CD4-positive, alpha-beta T cell (primary cell): ENCODE data around the gene MTHFS. TPM values are rescaled to one million over a fixed set of nuclear protein-coding genes. Genes with fewer than 3 reads are reported as not detected.

Source experiments
- ATAC-seq: fragments of 200-7000 bp; cut with Tn5 transposase; one replicate; pipeline ENCODE4 v1.10.0; 2022; ENCODE audit warnings: mild to moderate bottlenecking; ENCODE audit not compliant: poor library complexity
- CTCF ChIA-PET: fragments of 350-600 bp; sonication (Branson Sonifier 250); formaldehyde crosslinking; loops from one replicate; lab custom pipeline; 2021; ENCODE audit warnings: antibody characterized with exemption, inconsistent platforms; lab: Charles Lee
- POLR2A ChIA-PET: fragments of 350-600 bp; sonication (Branson Sonifier 250); formaldehyde crosslinking; loops from one replicate; lab custom pipeline; 2021; ENCODE audit warnings: antibody characterized with exemption, inconsistent platforms; lab: Charles Lee
- DNase-seq, 14 experiments: peaks; one replicate each; pipeline ENCODE4 v3.0.0-alpha.2; 2013 to 2020; ENCODE audit warnings: mixed read lengths in 2 of 14
- H3K27ac ChIP-seq, 2 donors: one replicate each; pipeline versions ENCODE4 v1.5.1 to v1.7.0; 2013; ENCODE audit warnings: low read length in 2 of 2, low read depth in 1 of 2, mild to moderate bottlenecking in 1 of 2
- H3K27me3 ChIP-seq, 2 experiments: 1 replicate in 1 of 2; 2 replicates in 1 of 2; pipeline versions ENCODE4 v1.6.1 to v1.7.0; 2013; ENCODE audit warnings: low read length in 2 of 2, control low read depth in 1 of 2, mild to moderate bottlenecking in 1 of 2, moderate library complexity in 1 of 2; ENCODE audit not compliant: insufficient read depth in 2 of 2, control insufficient read depth in 1 of 2
- H3K36me3 ChIP-seq: one replicate; pipeline ENCODE4 v1.6.1; 2013; ENCODE audit warnings: low read length, control low read depth; ENCODE audit not compliant: insufficient read depth
- H3K4me1 ChIP-seq: one replicate; pipeline ENCODE4 v1.6.1; 2013; ENCODE audit warnings: low read length, control low read depth; ENCODE audit not compliant: insufficient read depth
- H3K4me3 ChIP-seq: one replicate; pipeline ENCODE4 v1.5.1; 2013; ENCODE audit warnings: mild to moderate bottlenecking, low read length, moderate library complexity
- H3K9me3 ChIP-seq, 2 experiments: 1 replicate in 1 of 2; 2 replicates in 1 of 2; pipeline versions ENCODE4 v1.6.1 to v1.7.0; 2013; ENCODE audit warnings: low read length in 2 of 2, mild to moderate bottlenecking in 2 of 2, control low read depth in 1 of 2, moderate library complexity in 1 of 2; ENCODE audit not compliant: control insufficient read depth in 1 of 2, insufficient read depth in 1 of 2
- H3K27ac Mint-ChIP-seq: one replicate; pipeline ENCODE4 v1.8.0; 2020; ENCODE audit warnings: mixed read lengths
- H3K27me3 Mint-ChIP-seq: one replicate; pipeline ENCODE4 v1.8.0; 2021; ENCODE audit warnings: mixed read lengths
- H3K36me3 Mint-ChIP-seq: one replicate; pipeline ENCODE4 v1.8.0; 2021; ENCODE audit warnings: low read depth, mixed read lengths
- H3K4me1 Mint-ChIP-seq: one replicate; pipeline ENCODE4 v1.8.0; 2021; ENCODE audit warnings: low read depth, mixed read lengths
- H3K4me3 Mint-ChIP-seq: one replicate; pipeline ENCODE4 v1.8.0; 2020; ENCODE audit warnings: mild to moderate bottlenecking, mixed read lengths
- H3K9me3 Mint-ChIP-seq: one replicate; pipeline ENCODE4 v1.8.0; 2020; ENCODE audit warnings: mixed read lengths
- intact Hi-C, 2 experiments: fragments of 100-400 bp; cut with DNase I in 1 of 2; cut with micrococcal nuclease in 1 of 2; formaldehyde crosslinking; loops; one replicate each; pipeline versions ENCODE4 v1.15.1 to v1.9.0; 2023 to 2025; cut with DNase I, micrococcal nuclease
- total RNA-seq, 174 experiments: library from RNA in 2 of 174; stranded (reverse) in 2 of 174; gene quantifications; one replicate each; pipeline ENCODE4 v1.2.3 and lab custom pipeline; 2021 to 2026
- TF ChIP-seq, protein P1 (sequence below): fragments of 200-600 bp; IDR thresholded peaks from one replicate; pipeline ENCODE4 v1.8.0; 2022; ENCODE audit warnings: antibody characterized with exemption, mild to moderate bottlenecking

MTHFS gene
- total RNA-seq, 2 experiments from 2014 or later = 9.1 to 9.8 TPM

DNA sequence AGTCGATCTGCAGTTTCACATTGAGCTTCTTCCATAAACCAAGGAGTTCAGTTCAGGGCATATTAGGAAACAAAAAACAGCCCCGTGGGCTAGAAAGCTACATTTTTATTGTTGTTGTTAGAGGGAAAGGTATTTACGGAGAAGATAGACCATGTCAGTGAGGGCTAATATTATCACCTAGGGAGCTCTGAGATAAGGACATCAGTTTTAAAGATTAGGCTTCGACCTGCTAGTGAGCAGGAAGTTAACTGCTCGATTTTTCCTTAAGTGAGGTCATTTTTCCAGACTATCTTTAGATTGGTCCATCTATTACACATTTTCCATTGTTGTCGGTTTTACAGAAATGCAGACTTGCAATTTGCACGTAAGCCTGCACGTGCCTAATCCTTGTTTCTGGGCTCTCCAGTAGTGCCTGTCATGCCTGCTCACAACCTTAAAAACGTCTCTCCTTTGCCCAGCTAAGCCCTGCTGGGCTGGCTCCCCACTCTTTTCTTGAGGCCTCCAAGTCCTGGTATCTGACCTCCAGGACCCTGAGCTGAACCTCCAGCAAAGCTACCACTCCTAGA lies 72.6 kb downstream of the MTHFS start:
- DNase-seq (no peak), ATAC-seq (no peak)
- Histone ChIP-seq H3K4me3 (no peak overlapping the region), H3K27me3 (no peaks in the 10 kb centered on the region), H3K27ac (no peak overlapping the region), H3K36me3 (no peaks in the 10 kb centered on the region), H3K9me3 (no peaks in the 10 kb centered on the region), H3K4me1 (no peaks in the 10 kb centered on the region)
- POLR2A ChIA-PET = no interaction called here
- no peaks in the 10 kb centered on the region for H3K36me3 Mint-ChIP-seq
- CTCF ChIA-PET = no interaction called here
- H3K4me3 Mint-ChIP-seq = no peak overlapping the region
- H3K9me3 Mint-ChIP-seq = peaks cover 5% of the 10 kb centered on the region
- H3K27me3 Mint-ChIP-seq = no peaks in the 10 kb centered on the region
- TF ChIP-seq, protein P1, sequence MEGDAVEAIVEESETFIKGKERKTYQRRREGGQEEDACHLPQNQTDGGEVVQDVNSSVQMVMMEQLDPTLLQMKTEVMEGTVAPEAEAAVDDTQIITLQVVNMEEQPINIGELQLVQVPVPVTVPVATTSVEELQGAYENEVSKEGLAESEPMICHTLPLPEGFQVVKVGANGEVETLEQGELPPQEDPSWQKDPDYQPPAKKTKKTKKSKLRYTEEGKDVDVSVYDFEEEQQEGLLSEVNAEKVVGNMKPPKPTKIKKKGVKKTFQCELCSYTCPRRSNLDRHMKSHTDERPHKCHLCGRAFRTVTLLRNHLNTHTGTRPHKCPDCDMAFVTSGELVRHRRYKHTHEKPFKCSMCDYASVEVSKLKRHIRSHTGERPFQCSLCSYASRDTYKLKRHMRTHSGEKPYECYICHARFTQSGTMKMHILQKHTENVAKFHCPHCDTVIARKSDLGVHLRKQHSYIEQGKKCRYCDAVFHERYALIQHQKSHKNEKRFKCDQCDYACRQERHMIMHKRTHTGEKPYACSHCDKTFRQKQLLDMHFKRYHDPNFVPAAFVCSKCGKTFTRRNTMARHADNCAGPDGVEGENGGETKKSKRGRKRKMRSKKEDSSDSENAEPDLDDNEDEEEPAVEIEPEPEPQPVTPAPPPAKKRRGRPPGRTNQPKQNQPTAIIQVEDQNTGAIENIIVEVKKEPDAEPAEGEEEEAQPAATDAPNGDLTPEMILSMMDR = no peak
- no peaks in the 10 kb centered on the region for H3K4me1 Mint-ChIP-seq
- intact Hi-C loops = no loop called here
- H3K27ac Mint-ChIP-seq = no peak overlapping the region

DNA sequence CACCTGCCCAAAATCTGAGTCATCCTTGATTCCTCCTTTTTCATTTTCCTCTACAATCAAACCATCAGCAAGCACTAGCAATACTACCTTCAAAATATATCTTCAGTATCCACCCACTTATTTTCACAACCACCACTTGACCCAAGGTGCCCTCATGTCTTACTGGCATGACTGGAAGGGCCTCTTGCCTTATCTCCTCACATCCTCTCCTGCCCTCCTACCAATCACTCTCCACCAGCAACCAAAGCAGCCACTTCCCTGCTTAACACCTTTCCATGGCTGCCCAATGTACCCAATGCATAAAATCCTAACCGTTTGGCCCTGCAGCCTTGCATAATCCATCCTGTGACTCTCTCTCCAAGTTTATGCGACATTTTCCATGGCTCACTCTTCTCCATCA lies 76.0 kb downstream of the MTHFS start:
- TF ChIP-seq, protein P1 = no peak
- no peak overlapping the region for H3K4me3 Mint-ChIP-seq
- no peaks in the 10 kb centered on the region for H3K9me3 ChIP-seq
- CTCF ChIA-PET = no interaction called here
- no peaks in the 10 kb centered on the region for H3K36me3 ChIP-seq
- no peak overlapping the region for H3K27ac ChIP-seq
- H3K27me3 Mint-ChIP-seq = no peaks in the 10 kb centered on the region
- H3K27ac Mint-ChIP-seq = no peak overlapping the region
- ATAC-seq (no peak), DNase-seq (no peak)
- no peaks in the 10 kb centered on the region for H3K4me1 ChIP-seq
- peaks cover 5% of the 10 kb centered on the region for H3K9me3 Mint-ChIP-seq
- no peaks in the 10 kb centered on the region for H3K36me3 Mint-ChIP-seq
- no peaks in the 10 kb centered on the region for H3K4me1 Mint-ChIP-seq
- H3K4me3 ChIP-seq = no peak overlapping the region
- H3K27me3 ChIP-seq = no peaks in the 10 kb centered on the region
- intact Hi-C loops = no loop called here
- POLR2A ChIA-PET = no interaction called here

DNA sequence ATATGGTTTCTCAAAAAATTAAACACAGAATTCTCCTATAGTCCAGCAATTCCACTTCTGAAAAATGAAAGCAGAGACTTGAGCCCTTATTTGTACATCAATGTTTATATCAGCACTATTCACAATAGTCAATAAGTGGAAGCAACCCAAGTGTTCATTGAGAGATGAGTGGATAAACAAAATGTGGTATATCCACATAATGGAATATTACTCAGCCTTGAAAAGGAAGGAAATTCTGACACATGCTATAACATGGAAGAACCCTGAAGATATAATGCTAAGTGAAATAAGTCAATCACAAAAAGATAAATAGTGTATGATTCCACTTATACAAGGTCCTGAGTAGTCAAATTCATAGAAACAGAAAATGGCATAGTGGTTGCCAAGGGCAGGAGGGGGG lies 76.6 kb downstream of the MTHFS start:
- Histone ChIP-seq H3K27me3 (no peaks in the 10 kb centered on the region), H3K4me1 (no peaks in the 10 kb centered on the region), H3K4me3 (no peak overlapping the region), H3K9me3 (no peaks in the 10 kb centered on the region), H3K27ac (no peak overlapping the region), H3K36me3 (no peaks in the 10 kb centered on the region)
- peaks cover 5% of the 10 kb centered on the region for H3K9me3 Mint-ChIP-seq
- ChIA-PET CTCF (no interaction called here), POLR2A (no interaction called here)
- no peaks in the 10 kb centered on the region for H3K27me3 Mint-ChIP-seq
- intact Hi-C loops = no loop called here
- H3K27ac Mint-ChIP-seq = no peak overlapping the region
- no peak overlapping the region for H3K4me3 Mint-ChIP-seq
- TF ChIP-seq, protein P1 = no peak
- H3K4me1 Mint-ChIP-seq = no peaks in the 10 kb centered on the region
- ATAC-seq = no peak
- no peaks in the 10 kb centered on the region for H3K36me3 Mint-ChIP-seq
- no peak for DNase-seq
